ENCODE results near the gene PABPC1L. TPM values are rescaled to one million over a fixed set of nuclear protein-coding genes. Genes with fewer than 3 reads are reported as not detected.

The PABPC1L gene
- total and polyA plus RNA-seq, 2 of the 13 experiments (the other 11 are each of a cell fraction or from before 2014, with no cell fraction given) = 30.8 to 252 TPM

DNA sequence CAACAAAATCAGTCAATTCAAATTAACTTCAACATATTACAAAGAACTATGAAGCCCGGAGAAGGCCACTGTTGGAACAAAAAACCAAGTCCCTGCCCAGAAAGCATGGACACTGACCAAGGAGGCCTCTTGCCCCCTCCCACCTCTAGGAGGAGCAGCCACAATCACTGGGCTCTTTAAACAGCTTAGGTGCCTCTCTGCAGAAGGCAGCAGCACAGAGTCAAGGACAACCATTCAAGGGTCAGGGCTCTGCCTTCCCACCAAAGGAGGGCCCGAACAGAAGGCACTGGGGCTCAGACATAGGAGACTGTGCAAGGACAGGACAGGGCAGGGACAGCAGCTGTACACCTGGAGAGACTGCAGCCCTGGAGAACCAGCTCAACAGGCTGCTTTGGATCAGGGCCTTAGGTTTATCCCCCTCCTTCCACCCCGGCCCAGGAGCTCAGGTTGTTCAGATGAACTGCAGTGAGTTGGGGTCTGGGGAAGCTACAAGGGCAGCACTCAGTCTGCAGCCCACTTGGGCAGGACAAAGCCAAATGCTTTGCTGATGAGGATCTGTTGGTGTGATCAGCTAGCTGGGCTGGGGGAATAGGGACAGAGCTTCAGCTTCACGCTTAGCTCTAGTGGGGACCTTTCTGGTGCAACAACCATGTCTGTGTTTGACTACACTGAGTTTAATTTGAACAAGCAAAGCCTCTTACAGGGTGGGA, 32.6 kb downstream of the PABPC1L start (continued):
- TF ChIP-seq, protein P1, sequence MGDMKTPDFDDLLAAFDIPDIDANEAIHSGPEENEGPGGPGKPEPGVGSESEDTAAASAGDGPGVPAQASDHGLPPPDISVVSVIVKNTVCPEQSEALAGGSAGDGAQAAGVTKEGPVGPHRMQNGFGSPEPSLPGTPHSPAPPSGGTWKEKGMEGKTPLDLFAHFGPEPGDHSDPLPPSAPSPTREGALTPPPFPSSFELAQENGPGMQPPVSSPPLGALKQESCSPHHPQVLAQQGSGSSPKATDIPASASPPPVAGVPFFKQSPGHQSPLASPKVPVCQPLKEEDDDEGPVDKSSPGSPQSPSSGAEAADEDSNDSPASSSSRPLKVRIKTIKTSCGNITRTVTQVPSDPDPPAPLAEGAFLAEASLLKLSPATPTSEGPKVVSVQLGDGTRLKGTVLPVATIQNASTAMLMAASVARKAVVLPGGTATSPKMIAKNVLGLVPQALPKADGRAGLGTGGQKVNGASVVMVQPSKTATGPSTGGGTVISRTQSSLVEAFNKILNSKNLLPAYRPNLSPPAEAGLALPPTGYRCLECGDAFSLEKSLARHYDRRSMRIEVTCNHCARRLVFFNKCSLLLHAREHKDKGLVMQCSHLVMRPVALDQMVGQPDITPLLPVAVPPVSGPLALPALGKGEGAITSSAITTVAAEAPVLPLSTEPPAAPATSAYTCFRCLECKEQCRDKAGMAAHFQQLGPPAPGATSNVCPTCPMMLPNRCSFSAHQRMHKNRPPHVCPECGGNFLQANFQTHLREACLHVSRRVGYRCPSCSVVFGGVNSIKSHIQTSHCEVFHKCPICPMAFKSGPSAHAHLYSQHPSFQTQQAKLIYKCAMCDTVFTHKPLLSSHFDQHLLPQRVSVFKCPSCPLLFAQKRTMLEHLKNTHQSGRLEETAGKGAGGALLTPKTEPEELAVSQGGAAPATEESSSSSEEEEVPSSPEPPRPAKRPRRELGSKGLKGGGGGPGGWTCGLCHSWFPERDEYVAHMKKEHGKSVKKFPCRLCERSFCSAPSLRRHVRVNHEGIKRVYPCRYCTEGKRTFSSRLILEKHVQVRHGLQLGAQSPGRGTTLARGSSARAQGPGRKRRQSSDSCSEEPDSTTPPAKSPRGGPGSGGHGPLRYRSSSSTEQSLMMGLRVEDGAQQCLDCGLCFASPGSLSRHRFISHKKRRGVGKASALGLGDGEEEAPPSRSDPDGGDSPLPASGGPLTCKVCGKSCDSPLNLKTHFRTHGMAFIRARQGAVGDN (CRISPR knock-in tag; IDR thresholded peaks at IDR 0.05) = peak; percentile 43
- peak; percentile 63 for TF ChIP-seq RBM22 (optimal IDR thresholded peaks at IDR 0.05; ENCODE audit: low read length)
- TF ChIP-seq NR2F6 (IDR thresholded peaks at IDR 0.05) = peak; percentile 59; the same call in 1 of the 2 replicates
- peak; percentile 52; the same call in 1 of the 2 replicates for TF ChIP-seq NR2F6 (CRISPR knock-in tag; IDR thresholded peaks at IDR 0.05)
- TF ChIP-seq, protein P2, sequence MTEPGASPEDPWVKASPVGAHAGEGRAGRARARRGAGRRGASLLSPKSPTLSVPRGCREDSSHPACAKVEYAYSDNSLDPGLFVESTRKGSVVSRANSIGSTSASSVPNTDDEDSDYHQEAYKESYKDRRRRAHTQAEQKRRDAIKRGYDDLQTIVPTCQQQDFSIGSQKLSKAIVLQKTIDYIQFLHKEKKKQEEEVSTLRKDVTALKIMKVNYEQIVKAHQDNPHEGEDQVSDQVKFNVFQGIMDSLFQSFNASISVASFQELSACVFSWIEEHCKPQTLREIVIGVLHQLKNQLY (CRISPR knock-in tag; IDR thresholded peaks at IDR 0.05) = no peak
- TF ChIP-seq TCF7L2 (IDR thresholded peaks at IDR 0.05; ENCODE audit: low read depth, low read length) = no peak
- TF ChIP-seq ZNF432 (CRISPR knock-in tag; IDR thresholded peaks at IDR 0.05; ENCODE audit: borderline replicate concordance) = no peak
- TF ChIP-seq GRHL1 (CRISPR knock-in tag; conservative IDR thresholded peaks at IDR 0.05) = no peak
- no peak for TF ChIP-seq MYPOP (CRISPR knock-in tag; IDR thresholded peaks at IDR 0.05)
- no peak for TF ChIP-seq AGO1 (IDR thresholded peaks at IDR 0.05; ENCODE audit: low read depth, low read length, poor library complexity, severe bottlenecking)
- no peak for TF ChIP-seq ZNF142 (CRISPR knock-in tag; IDR thresholded peaks at IDR 0.05)
- TF ChIP-seq ZNF704 (CRISPR knock-in tag; IDR thresholded peaks at IDR 0.05; ENCODE audit: borderline replicate concordance) = 0 out of 2 replicates have a peak, but pooled peaks have one; percentile 30
- no peak for TF ChIP-seq SIX1 (CRISPR knock-in tag; IDR thresholded peaks at IDR 0.05; ENCODE audit: borderline replicate concordance)

Measured in HepG2 (cell line).